SJCRH30 (cell line): ENCODE results near the gene ASTN2. TPM values are rescaled to one million over a fixed set of nuclear protein-coding genes. Genes with fewer than 3 reads are reported as not detected.

Experiments used
- DNase-seq, 2 experiments: peaks; one replicate each; pipeline ENCODE4 v3.0.0-alpha.2; 2015 to 2020
- H3K27ac ChIP-seq: fragments of 250-450 bp; sonication (Bioruptor Pico); 2 replicates; pipeline ENCODE4 v1.5.1; 2020; ENCODE audit warnings: mild to moderate bottlenecking, moderate library complexity
- H3K27me3 ChIP-seq: fragments of 250-450 bp; sonication (Bioruptor Pico); 2 replicates; pipeline ENCODE4 v1.5.1; 2020; ENCODE audit warnings: mild to moderate bottlenecking, moderate library complexity
- H3K36me3 ChIP-seq: fragments of 250-450 bp; sonication (Bioruptor Pico); 2 replicates; pipeline ENCODE4 v1.5.1; 2020; ENCODE audit warnings: mild to moderate bottlenecking, moderate library complexity
- H3K4me1 ChIP-seq: fragments of 250-450 bp; sonication (Bioruptor Pico); 2 replicates; pipeline ENCODE4 v1.5.1; 2020; ENCODE audit warnings: mild to moderate bottlenecking, moderate library complexity
- H3K4me3 ChIP-seq: fragments of 250-450 bp; sonication (Bioruptor Pico); 2 replicates; pipeline ENCODE4 v1.5.1; 2020; ENCODE audit warnings: mild to moderate bottlenecking, moderate library complexity
- H3K9me3 ChIP-seq: fragments of 250-450 bp; sonication (Bioruptor Pico); replicated peaks from 2 replicates; pipeline ENCODE4 v1.5.1; 2020; ENCODE audit warnings: mild to moderate bottlenecking, moderate library complexity
- total RNA-seq: library from RNA; depleted of rRNA; stranded (reverse); fragments of >200 nt; shearing (Covaris generic); gene quantifications from 2 replicates; pipeline ENCODE4 v1.2.3, GENCODE V29; 2014

The ASTN2 gene
- total RNA-seq, 1 experiment from 2014 or later = 19.8 TPM

DNA sequence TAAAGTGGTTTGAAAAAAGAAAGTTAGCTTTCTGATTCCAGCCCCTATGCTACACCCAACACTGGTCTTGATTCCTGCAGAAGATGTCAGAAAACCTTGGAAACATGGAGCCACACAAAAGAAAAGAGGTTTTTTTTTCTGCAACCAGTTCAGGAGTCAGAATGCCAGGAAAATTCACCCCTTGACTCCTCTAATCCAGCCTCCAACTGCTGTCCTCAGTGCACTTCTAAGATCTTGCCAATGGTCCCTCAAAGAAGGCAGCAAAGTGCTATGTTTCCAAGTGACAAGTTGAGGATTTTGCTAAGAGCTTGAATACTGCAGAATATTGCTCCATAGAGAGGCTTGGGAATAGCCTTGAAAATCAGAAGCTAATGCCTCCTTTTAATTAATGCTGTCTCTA lies 617.6 kb downstream of the ASTN2 start:
- no peak for DNase-seq
- Histone ChIP-seq H3K4me3 (no peak overlapping the region), H3K4me1 (peaks cover 23% of the 10 kb centered on the region), H3K36me3 (no peaks in the 10 kb centered on the region), H3K27me3 (no peaks in the 10 kb centered on the region), H3K27ac (no peak overlapping the region), H3K9me3 (no peaks in the 10 kb centered on the region)

DNA sequence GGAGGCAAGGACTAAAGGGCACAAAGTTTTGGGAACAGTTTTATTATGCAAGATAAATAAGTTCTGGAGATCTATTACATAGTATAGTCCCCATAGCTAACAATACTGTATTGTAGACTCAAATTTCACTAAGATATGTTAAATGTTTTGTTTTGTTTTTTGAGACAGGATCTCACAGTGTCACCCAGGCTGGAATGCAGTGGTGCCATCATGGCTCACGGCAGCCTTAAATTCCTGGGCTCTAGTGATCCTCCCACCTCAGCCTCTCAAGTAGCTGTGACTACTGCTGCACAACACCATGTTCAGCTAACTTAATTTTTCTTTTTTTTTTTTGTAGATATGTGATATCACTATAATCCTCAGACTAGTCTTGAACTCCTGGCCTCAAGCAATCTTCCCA lies 618.2 kb downstream of the ASTN2 start:
- H3K4me1 ChIP-seq = peaks cover 25% of the 10 kb centered on the region
- no peaks in the 10 kb centered on the region for H3K27me3 ChIP-seq
- H3K27ac ChIP-seq = no peak overlapping the region
- H3K9me3 ChIP-seq = no peaks in the 10 kb centered on the region
- no peak overlapping the region for H3K4me3 ChIP-seq
- no peaks in the 10 kb centered on the region for H3K36me3 ChIP-seq
- no peak for DNase-seq

DNA sequence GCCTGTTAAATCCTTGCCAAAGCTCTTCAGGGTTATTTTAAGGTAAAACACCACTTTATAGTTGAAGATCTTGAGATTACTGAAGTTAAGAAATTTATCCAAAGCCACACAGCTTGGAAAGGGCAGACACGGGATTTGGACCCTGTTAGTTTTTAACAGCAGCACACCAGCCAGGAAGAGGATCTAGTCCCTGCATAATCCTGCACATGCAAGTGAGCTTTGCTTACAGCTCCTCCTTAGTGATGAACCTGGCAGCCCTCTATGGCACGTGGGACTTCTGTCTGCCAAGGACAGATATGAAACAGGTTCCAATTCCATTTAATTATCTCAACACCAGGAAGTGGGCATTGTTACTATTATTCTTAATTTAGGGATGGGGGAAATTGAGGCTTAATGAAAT lies 619.0 kb downstream of the ASTN2 start:
- Histone ChIP-seq H3K9me3 (no peaks in the 10 kb centered on the region), H3K27me3 (no peaks in the 10 kb centered on the region), H3K4me1 (peaks cover 27% of the 10 kb centered on the region), H3K27ac (no peak overlapping the region), H3K36me3 (no peaks in the 10 kb centered on the region), H3K4me3 (no peak overlapping the region)
- DNase-seq = no peak

DNA sequence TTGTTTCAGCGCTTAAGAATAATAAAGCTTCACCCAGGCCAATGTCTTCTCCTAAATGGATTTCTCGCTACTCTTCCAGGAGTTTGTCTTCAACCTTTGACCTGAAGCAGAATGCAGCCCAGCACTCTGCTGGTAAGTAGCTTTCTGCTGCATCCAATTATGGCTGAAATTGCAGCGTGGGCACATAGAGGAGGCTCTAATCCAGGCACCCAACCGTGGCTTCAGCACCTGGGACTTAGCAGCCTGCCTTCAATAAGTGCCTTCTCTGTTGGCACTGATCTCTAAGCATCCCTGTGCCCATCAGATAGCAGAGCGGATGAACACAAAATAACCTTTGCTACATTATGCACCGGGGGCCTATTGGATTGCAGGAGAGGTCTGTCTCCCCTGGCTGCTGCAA lies 622.6 kb downstream of the ASTN2 start:
- H3K27me3 ChIP-seq = no peaks in the 10 kb centered on the region
- H3K9me3 ChIP-seq = no peaks in the 10 kb centered on the region
- H3K4me3 ChIP-seq = no peak overlapping the region
- H3K4me1 ChIP-seq = peaks cover 20% of the 10 kb centered on the region
- no peaks in the 10 kb centered on the region for H3K36me3 ChIP-seq
- H3K27ac ChIP-seq = no peak overlapping the region
- DNase-seq = no peak

DNA sequence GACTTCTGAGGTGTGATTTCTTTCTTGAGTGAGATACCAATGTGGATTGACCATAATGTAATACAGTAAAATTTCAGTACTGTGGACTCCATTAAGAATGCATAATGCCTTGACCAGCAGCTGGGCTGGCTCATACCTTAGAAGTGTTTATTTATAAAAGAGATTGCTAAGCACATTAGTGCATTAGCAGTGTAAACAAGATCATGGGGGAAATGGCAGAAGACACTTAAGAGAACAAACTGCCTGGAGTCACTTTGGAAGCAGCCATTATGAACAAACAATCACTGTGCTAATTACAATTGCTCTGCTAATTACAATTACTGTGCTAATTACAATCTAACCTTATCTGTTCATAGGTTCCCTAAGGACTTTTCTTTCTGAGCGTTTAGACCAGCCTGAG lies 623.5 kb downstream of the ASTN2 start:
- Histone ChIP-seq H3K36me3 (no peaks in the 10 kb centered on the region), H3K4me3 (no peak overlapping the region)
- peak; percentile 47 to 71 for DNase-seq

DNA sequence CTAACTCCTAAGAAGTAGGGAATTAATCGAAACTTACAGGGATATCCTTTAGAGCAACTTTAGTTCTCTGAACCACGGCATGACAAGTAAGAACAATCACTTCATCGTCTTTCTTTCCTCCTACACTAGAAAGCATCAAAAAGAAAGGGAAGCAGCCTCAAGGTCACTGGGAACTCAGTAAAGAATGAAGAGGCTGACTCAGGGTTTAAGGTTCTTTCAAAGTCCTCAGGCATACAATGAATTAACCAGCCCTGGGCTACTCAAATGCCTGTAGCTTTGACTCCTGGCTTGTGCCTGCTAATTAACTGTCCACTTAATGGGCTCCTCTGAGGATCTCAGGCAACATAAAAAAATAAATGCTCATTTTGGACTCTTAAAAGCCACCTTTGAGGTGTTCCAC lies 625.8 kb downstream of the ASTN2 start:
- no peak for DNase-seq

More for the DNA sequence above, 623.5 kb downstream of the ASTN2 start:
- Histone ChIP-seq H3K27me3 (no peaks in the 10 kb centered on the region), H3K4me1 (peaks cover 20% of the 10 kb centered on the region), H3K27ac (peak overlapping the region; percentile 24; the same call in 1 of the 2 replicates), H3K9me3 (no peaks in the 10 kb centered on the region)

DNA sequence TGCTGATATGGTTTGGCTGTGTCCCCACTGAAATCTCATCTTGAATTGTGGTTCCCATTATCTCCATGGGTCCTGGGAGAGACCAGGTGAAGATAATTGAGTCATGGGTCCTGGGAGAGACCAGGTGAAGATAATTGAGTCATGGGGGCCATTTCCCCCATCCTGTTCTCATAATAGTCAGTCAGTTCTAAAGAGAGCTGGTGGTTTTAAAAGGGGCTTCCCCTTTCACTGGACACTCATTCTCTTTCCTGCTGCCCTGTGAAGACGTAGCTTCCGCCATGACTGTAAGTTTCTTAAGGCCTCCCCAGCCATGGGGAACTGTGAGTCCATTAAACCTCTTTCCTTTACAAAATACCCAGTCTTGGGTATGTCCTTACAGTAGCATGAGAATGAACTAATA lies 628.1 kb downstream of the ASTN2 start:
- peaks cover 7% of the 10 kb centered on the region; the same call in 1 of the 2 replicates for H3K4me1 ChIP-seq
- H3K4me3 ChIP-seq = no peak overlapping the region
- no peak overlapping the region for H3K27ac ChIP-seq
- H3K9me3 ChIP-seq = no peaks in the 10 kb centered on the region
- DNase-seq = no peak
- H3K27me3 ChIP-seq = no peaks in the 10 kb centered on the region
- H3K36me3 ChIP-seq = no peaks in the 10 kb centered on the region

More for the DNA sequence above, 625.8 kb downstream of the ASTN2 start:
- Histone ChIP-seq H3K4me1 (peaks cover 10% of the 10 kb centered on the region; the same call in 1 of the 2 replicates), H3K27me3 (no peaks in the 10 kb centered on the region), H3K9me3 (no peaks in the 10 kb centered on the region), H3K4me3 (no peak overlapping the region), H3K36me3 (no peaks in the 10 kb centered on the region), H3K27ac (no peak overlapping the region)

DNA sequence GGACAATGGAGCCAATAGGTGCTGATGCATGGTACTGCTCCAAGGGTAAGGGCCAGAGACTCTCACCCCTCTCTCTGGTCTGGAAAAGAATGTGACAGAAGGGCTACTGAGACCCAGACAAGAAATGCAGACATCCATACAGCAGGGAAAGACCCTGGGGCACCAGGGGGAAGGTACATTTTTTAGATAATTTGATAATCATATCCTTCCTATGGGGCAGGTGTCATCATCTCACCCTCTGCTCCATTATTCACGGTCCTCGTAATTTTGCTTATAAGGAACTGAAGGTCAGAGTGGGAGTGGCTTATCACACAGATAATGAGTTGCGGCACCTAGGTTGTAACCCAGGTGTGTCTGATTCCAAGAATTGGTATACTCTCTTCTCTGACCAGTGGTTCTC lies 637.7 kb downstream of the ASTN2 start:
- no peaks in the 10 kb centered on the region for H3K36me3 ChIP-seq
- no peaks in the 10 kb centered on the region for H3K27me3 ChIP-seq
- peaks cover 2% of the 10 kb centered on the region; the same call in 1 of the 2 replicates for H3K4me1 ChIP-seq
- no peak overlapping the region for H3K4me3 ChIP-seq
- no peaks in the 10 kb centered on the region for H3K9me3 ChIP-seq
- no peak overlapping the region for H3K27ac ChIP-seq
- DNase-seq = no peak

DNA sequence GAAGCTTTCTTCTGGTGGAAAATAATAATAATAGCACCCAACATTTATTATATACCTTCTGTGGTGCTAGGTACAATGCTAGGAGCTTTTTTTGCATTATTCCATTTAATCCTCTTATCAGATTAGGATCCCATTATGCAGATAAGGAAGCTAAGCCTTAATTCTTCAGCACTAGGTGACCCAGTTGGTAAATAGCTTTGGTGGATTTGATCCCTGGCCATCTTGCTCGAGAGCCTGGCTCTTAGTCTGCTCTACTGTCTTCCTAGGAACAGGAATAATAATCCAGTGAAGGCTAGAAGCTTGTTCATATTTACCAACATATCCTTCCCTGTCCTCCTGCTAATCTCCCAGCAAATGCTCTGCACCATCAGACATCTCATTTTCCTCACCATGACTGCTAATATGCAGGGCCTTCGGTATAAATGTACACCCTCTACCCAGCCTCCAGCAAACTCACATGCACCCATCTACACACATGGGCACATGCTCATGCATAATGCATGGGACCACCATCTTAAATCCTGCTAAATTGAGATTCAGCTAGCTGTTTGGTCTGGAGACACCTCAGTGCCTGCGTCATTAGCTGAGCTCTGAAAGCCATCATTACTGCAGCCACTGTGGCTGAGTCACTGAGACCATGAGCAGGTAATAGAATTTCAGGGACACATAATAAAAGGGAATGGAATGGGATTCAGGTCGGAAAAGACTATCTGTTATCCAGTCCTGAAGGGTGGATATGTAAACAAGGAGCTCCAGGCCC lies 640.3 kb downstream of the ASTN2 start:
- no peak for DNase-seq
- no peaks in the 10 kb centered on the region for H3K36me3 ChIP-seq
- H3K27ac ChIP-seq = no peak overlapping the region

DNA sequence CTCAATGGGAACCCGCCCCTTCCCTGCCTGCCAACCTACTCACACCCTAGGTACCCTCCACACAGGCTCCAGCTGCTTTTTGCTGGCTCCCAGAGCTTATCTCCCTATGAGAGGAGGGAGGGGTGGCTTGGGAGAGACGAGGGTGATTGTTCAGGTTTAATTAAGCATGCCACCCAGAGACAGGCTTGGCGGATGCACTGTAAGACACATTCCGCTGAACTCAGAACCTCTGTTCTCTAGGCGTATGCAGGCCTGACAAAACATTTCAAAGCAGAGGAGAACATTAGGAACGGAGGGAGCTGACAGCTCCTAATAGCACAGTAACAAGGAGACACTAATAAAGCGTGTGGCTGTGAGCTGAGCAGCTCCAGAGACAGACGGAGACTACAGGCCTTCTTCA lies 647.6 kb downstream of the ASTN2 start:
- no peak overlapping the region for H3K27ac ChIP-seq
- peaks cover 4% of the 10 kb centered on the region; the same call in 1 of the 2 replicates for H3K4me1 ChIP-seq
- H3K4me3 ChIP-seq = no peak overlapping the region
- no peaks in the 10 kb centered on the region for H3K27me3 ChIP-seq
- peak; percentile 49 to 62 for DNase-seq
- peaks cover 3% of the 10 kb centered on the region; the same call in 1 of the 2 replicates for H3K9me3 ChIP-seq
- no peaks in the 10 kb centered on the region for H3K36me3 ChIP-seq

More for the DNA sequence above, 640.3 kb downstream of the ASTN2 start:
- Histone ChIP-seq H3K4me3 (no peak overlapping the region), H3K27me3 (no peaks in the 10 kb centered on the region), H3K9me3 (peaks cover 3% of the 10 kb centered on the region; the same call in 1 of the 2 replicates), H3K4me1 (peaks cover 2% of the 10 kb centered on the region; the same call in 1 of the 2 replicates)

DNA sequence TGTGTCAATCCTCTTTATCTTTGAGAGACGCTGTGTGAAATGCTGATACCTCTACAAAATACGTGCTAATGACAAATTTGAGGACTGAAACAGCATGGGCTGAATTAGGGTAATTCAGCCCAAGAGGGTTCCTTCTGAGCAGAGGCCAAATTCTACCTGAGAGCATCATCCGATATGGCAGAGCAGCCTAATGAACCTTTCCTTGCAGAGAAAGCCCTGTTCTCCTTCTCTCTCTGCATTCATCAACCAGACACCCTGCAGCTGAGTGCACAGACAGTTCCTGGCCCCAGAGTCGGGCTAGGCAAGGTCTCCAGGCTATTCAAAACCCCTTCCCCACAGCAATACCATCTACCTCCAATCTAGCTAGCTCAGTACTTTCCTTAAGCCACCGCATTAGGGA lies 649.8 kb downstream of the ASTN2 start:
- H3K27ac ChIP-seq = no peak overlapping the region
- no peaks in the 10 kb centered on the region for H3K9me3 ChIP-seq
- H3K4me3 ChIP-seq = no peak overlapping the region
- H3K27me3 ChIP-seq = no peaks in the 10 kb centered on the region
- peaks cover 4% of the 10 kb centered on the region; the same call in 1 of the 2 replicates for H3K4me1 ChIP-seq
- H3K36me3 ChIP-seq = no peaks in the 10 kb centered on the region
- no peak for DNase-seq

DNA sequence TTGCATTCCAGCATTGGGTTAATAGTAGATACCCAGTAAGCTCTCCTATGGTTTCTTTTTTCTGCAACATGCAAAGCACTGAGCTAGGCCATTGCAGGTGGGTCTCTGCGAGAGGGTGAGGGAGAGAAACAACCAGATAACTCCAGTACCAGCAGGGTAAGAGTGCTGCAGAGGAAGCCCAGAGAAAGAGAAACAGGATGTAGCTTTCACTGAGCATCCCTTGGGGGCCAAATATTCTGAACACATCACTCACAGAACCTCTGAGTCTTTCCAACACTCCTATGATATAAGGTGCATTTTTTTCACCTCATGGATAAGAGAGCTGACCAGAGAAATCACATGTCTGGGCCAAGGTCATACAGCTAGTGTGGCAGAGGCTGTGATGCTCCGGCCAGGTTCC lies 651.1 kb downstream of the ASTN2 start:
- H3K9me3 ChIP-seq = no peaks in the 10 kb centered on the region
- no peak overlapping the region for H3K27ac ChIP-seq
- no peak for DNase-seq
- H3K4me3 ChIP-seq = no peak overlapping the region
- H3K27me3 ChIP-seq = no peaks in the 10 kb centered on the region
- H3K36me3 ChIP-seq = no peaks in the 10 kb centered on the region
- H3K4me1 ChIP-seq = peaks cover 4% of the 10 kb centered on the region; the same call in 1 of the 2 replicates

DNA sequence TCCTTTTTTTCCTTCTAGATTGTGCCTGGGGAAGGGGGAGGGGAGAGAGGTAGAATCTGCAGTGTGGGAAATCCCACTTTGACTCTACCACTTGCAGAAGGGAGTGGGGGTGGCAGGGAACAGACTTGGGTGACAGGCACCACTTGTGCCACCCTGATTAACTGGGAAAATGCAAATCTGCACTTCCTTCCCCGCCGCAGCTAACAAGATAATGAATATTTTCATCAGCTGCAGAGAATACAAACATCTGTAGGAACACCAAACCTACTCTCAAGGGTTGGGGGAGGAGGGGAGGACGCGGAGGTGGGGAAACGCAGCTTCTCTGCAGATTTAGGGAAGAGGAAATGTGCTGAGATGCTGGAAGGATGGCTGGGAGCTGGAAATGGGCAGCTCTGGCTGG lies 654.2 kb downstream of the ASTN2 start:
- H3K27me3 ChIP-seq = no peaks in the 10 kb centered on the region
- H3K9me3 ChIP-seq = peaks cover 6% of the 10 kb centered on the region; the same call in 1 of the 2 replicates
- H3K36me3 ChIP-seq = no peaks in the 10 kb centered on the region
- peaks cover 4% of the 10 kb centered on the region; the same call in 1 of the 2 replicates for H3K4me1 ChIP-seq
- H3K4me3 ChIP-seq = no peak overlapping the region
- no peak overlapping the region for H3K27ac ChIP-seq
- no peak for DNase-seq

DNA sequence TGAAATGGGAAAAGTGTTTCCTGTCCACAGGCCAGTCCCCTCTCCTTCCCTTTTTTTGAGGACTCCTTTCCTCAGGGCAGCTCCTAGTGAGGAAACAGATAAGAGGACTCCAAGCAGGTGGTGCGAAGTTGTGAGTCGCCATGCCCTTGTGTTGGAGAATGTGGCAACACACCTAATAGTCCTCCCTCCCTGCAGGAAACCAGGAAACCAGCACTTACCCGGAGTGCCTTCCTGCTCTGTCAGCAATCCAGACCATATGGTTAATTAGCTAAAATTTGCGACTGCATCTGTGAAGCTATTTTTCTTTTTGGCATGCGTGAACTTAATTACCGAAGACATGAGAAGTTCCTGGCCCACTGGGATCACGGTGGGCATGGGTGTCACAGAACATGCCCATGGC lies 657.8 kb downstream of the ASTN2 start:
- no peak overlapping the region for H3K27ac ChIP-seq
- no peak for DNase-seq
- H3K27me3 ChIP-seq = no peaks in the 10 kb centered on the region
- no peaks in the 10 kb centered on the region for H3K36me3 ChIP-seq
- no peaks in the 10 kb centered on the region for H3K4me1 ChIP-seq
- H3K9me3 ChIP-seq = peaks cover 10% of the 10 kb centered on the region; the same call in 1 of the 2 replicates
- H3K4me3 ChIP-seq = no peak overlapping the region

DNA sequence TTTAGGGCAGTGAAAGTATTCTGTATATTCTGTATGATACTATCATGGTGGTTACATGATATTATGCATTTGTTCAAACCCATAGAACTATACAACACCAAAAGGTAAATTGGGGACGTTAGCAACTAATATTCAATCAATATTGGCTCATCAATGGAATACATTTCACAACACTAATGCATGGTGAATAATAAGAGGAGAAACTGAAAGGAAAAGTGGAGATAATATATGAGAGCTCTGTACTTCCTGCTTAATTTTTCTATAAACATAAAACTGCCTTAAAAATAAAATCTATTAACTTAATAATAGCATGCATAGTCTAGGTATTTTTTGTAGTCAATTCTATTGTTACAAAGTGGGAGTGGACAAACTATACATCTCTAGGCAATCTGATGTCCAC lies 661.5 kb downstream of the ASTN2 start:
- no peak overlapping the region for H3K27ac ChIP-seq
- no peaks in the 10 kb centered on the region for H3K4me1 ChIP-seq
- no peaks in the 10 kb centered on the region for H3K36me3 ChIP-seq
- no peaks in the 10 kb centered on the region for H3K27me3 ChIP-seq
- DNase-seq = no peak
- H3K9me3 ChIP-seq = peaks cover 10% of the 10 kb centered on the region; the same call in 1 of the 2 replicates
- no peak overlapping the region for H3K4me3 ChIP-seq

DNA sequence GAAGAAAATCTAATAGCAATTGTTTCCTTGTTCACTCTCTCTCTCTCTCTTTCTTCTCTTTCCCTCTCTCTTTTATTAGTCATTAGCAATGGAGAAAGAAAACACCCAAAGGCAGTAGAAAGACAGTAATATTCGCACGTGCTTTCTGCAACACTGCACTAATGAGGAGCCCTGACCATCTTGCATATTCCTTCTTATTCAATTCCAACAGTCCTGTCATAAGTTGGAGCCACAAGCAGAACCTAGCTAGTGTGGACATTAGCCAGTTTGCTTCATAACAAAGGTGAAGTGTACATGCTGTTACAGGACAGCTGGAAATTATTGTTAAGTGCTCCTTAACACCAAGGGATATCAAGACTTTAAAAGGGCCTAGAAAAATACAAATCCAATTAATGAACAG lies 664.3 kb downstream of the ASTN2 start:
- Histone ChIP-seq H3K4me3 (no peak overlapping the region), H3K36me3 (no peaks in the 10 kb centered on the region), H3K4me1 (no peaks in the 10 kb centered on the region), H3K27ac (no peak overlapping the region), H3K27me3 (no peaks in the 10 kb centered on the region), H3K9me3 (peaks cover 3% of the 10 kb centered on the region; the same call in 1 of the 2 replicates)
- DNase-seq = no peak
